GM12878 (cell line): ENCODE data around the gene OSGEP.

Experiments
- TF ChIP-seq, protein P1 (sequence below): fragments of 150-350 bp; IDR thresholded peaks from 2 replicates; pipeline ENCODE4 v1.6.1; 2014; ENCODE audit warnings: mild to moderate bottlenecking, low read depth, low read length
- TF ChIP-seq, protein P2 (sequence below), 3 experiments: IDR thresholded peaks in 2 of 3; conservative IDR thresholded peaks in 1 of 3; 2 replicates each; pipeline ENCODE4 v1.5.1; 2011; ENCODE audit warnings: low read depth in 3 of 3, low read length in 3 of 3, mild to moderate bottlenecking in 3 of 3, control low read depth in 2 of 3, moderate library complexity in 2 of 3, inconsistent platforms in 1 of 3, mixed read lengths in 1 of 3; ENCODE audit not compliant: control insufficient read depth in 2 of 3, insufficient read depth in 1 of 3; ENCODE audit errors: extremely low read depth in 1 of 3

DNA sequence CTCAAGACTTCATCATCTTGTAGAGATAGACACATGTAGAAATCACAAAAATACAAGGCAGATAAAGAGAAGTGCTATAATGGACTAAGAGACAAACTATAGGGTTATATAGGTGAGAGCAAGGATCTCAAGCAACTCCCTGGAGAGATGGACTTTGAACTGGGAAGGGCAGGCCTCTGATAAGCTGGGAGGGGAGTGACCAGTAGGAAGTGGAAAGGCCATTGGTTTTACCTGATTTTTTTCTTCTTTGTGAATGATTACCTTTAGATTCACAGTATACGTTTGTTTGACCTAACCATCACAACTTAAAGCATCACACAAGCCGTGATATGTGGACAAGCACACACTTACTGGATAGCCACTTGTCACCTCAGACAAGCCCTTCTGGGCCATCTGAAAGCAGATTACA, 36.1 kb downstream of the OSGEP start:
- TF ChIP-seq, protein P1, sequence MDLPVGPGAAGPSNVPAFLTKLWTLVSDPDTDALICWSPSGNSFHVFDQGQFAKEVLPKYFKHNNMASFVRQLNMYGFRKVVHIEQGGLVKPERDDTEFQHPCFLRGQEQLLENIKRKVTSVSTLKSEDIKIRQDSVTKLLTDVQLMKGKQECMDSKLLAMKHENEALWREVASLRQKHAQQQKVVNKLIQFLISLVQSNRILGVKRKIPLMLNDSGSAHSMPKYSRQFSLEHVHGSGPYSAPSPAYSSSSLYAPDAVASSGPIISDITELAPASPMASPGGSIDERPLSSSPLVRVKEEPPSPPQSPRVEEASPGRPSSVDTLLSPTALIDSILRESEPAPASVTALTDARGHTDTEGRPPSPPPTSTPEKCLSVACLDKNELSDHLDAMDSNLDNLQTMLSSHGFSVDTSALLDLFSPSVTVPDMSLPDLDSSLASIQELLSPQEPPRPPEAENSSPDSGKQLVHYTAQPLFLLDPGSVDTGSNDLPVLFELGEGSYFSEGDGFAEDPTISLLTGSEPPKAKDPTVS, result no peak
- TF ChIP-seq, protein P2, sequence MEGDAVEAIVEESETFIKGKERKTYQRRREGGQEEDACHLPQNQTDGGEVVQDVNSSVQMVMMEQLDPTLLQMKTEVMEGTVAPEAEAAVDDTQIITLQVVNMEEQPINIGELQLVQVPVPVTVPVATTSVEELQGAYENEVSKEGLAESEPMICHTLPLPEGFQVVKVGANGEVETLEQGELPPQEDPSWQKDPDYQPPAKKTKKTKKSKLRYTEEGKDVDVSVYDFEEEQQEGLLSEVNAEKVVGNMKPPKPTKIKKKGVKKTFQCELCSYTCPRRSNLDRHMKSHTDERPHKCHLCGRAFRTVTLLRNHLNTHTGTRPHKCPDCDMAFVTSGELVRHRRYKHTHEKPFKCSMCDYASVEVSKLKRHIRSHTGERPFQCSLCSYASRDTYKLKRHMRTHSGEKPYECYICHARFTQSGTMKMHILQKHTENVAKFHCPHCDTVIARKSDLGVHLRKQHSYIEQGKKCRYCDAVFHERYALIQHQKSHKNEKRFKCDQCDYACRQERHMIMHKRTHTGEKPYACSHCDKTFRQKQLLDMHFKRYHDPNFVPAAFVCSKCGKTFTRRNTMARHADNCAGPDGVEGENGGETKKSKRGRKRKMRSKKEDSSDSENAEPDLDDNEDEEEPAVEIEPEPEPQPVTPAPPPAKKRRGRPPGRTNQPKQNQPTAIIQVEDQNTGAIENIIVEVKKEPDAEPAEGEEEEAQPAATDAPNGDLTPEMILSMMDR (IDR thresholded peaks at IDR 0.05 in 2 of 3, conservative IDR thresholded peaks at IDR 0.05 in 1 of 3; ENCODE audit: control insufficient read depth in 2 of 3, extremely low read depth in 1 of 3, insufficient read depth in 1 of 3, low read depth in 3 of 3, low read length in 3 of 3), result no peak
